Uterus (tissue), 4 donors: ENCODE measurements around the gene NOP53. TPM values are rescaled to one million over a fixed set of nuclear protein-coding genes. Genes with fewer than 3 reads are reported as not detected.
"Not testable (repeated sequence)": the region's sequence is repeated elsewhere in the genome, so short reads cannot be mapped to it uniquely, and the experiment has no call there.

Experiments
- DNase-seq, 2 donors: peaks; one replicate each; pipeline ENCODE4 v3.0.0-alpha.2; 2019 to 2020
- H3K27ac ChIP-seq, 2 donors: fragments of 200-600 bp; sonication (generic); 1 replicate in 1 of 2; 2 replicates in 1 of 2; pipeline ENCODE4 v1.5.1; 2016 to 2018
- H3K27me3 ChIP-seq, 2 donors: fragments of 200-600 bp; sonication (generic); one replicate each; pipeline ENCODE4 v1.5.1; 2018 to 2019; ENCODE audit warnings: control low read depth in 1 of 2
- H3K36me3 ChIP-seq, 2 donors: fragments of 200-600 bp; sonication (generic); one replicate each; pipeline ENCODE4 v1.5.1; 2019; ENCODE audit warnings: control low read depth in 1 of 2
- H3K4me1 ChIP-seq, 2 donors: fragments of 200-600 bp; sonication (generic); one replicate each; pipeline ENCODE4 v1.5.1; 2018 to 2019; ENCODE audit warnings: control low read depth in 1 of 2
- H3K4me3 ChIP-seq, 2 donors: fragments of 200-600 bp; sonication (generic); 1 replicate in 1 of 2; 2 replicates in 1 of 2; pipeline ENCODE4 v1.5.1; 2018 to 2019; ENCODE audit warnings: mild to moderate bottlenecking in 1 of 2
- H3K9me3 ChIP-seq, 2 donors: fragments of 200-600 bp; sonication (generic); one replicate each; pipeline ENCODE4 v1.5.1; 2019; ENCODE audit warnings: control low read depth in 1 of 2
- CTCF ChIP-seq, 4 experiments: fragments of 200-600 bp in 2 of 4; fragments of 450-650 bp in 2 of 4; sonication (generic) in 2 of 4; IDR thresholded peaks; one replicate each; pipeline ENCODE4 v1.5.1; 2016 to 2019; ENCODE audit warnings: antibody characterized with exemption in 4 of 4, mild to moderate bottlenecking in 2 of 4, moderate library complexity in 1 of 4
- POLR2A ChIP-seq, 2 donors: fragments of 450-650 bp; IDR thresholded peaks; one replicate each; pipeline ENCODE4 v1.6.1; 2016; ENCODE audit warnings: antibody characterized with exemption in 2 of 2, mild to moderate bottlenecking in 1 of 2, moderate library complexity in 1 of 2
- intact Hi-C: fragments of 100-400 bp; cut with DNase I; formaldehyde crosslinking; loops from one replicate; pipeline ENCODE4 v1.15.1; 2023; ENCODE audit warnings: low total_unique reads
- total RNA-seq, 4 donors: library from RNA; depleted of rRNA in 3 of 4; stranded (reverse); fragments of >200 nt in 3 of 4; gene quantifications; one replicate each; pipeline versions ENCODE4 v1.1.0 to v1.2.4, GENCODE V29; 2014 to 2023
- donor health status: DM: yes; HTN: yes; CAD: no.

NOP53 gene
- total RNA-seq, 4 donors from 2014 or later, result 116 to 555 (median 444) TPM

- H3K4me1 ChIP-seq, result no peaks in the 10 kb centered on the region
- no peak overlapping the region for H3K27ac ChIP-seq
- intact Hi-C loops, result no loop called here
- no peaks in the 10 kb centered on the region for H3K27me3 ChIP-seq
- no peaks in the 10 kb centered on the region for H3K9me3 ChIP-seq
- DNase-seq, result no peak
- TF ChIP-seq POLR2A (IDR thresholded peaks at IDR 0.05) (no peak), CTCF (IDR thresholded peaks at IDR 0.05) (no peak)
- H3K36me3 ChIP-seq, result no peaks in the 10 kb centered on the region
- H3K4me3 ChIP-seq, result no peak overlapping the region
These were observed 53.5 kb downstream of the NOP53 start for GRCh38 chr19:47798904-47799266.

- intact Hi-C loops, result no loop called here
- no peaks in the 10 kb centered on the region for H3K9me3 ChIP-seq
- no peak for DNase-seq
- H3K36me3 ChIP-seq, result no peaks in the 10 kb centered on the region
- H3K4me3 ChIP-seq, result no peak overlapping the region
- no peaks in the 10 kb centered on the region for H3K4me1 ChIP-seq
- H3K27me3 ChIP-seq, result no peaks in the 10 kb centered on the region
- TF ChIP-seq POLR2A (IDR thresholded peaks at IDR 0.05) (no peak), CTCF (IDR thresholded peaks at IDR 0.05) (no peak)
- H3K27ac ChIP-seq, result no peak overlapping the region
These were observed 55.9 kb downstream of the NOP53 start for GRCh38 chr19:47801270-47801669.

- no peak overlapping the region for H3K4me3 ChIP-seq
- DNase-seq, result no peak
These were observed 57.2 kb downstream of the NOP53 start for GRCh38 chr19:47802521-47803043.

GRCh38 chr19:47803148-47803547, 57.8 kb downstream of the NOP53 start:
- H3K9me3 ChIP-seq, H3K27ac ChIP-seq, H3K27me3 ChIP-seq, DNase-seq, H3K36me3 ChIP-seq, intact Hi-C loops, H3K4me3 ChIP-seq, H3K4me1 ChIP-seq: not testable (repeated sequence)

More at GRCh38 chr19:47802521-47803043, 57.2 kb downstream of the NOP53 start:
- Histone ChIP-seq H3K27ac (no peak overlapping the region), H3K36me3 (no peaks in the 10 kb centered on the region), H3K27me3 (no peaks in the 10 kb centered on the region), H3K4me1 (no peaks in the 10 kb centered on the region), H3K9me3 (no peaks in the 10 kb centered on the region)
- intact Hi-C loops, result no loop called here
- TF ChIP-seq POLR2A (IDR thresholded peaks at IDR 0.05) (no peak), CTCF (IDR thresholded peaks at IDR 0.05) (no peak)

- H3K36me3 ChIP-seq, intact Hi-C loops, H3K4me3 ChIP-seq, H3K4me1 ChIP-seq, H3K27me3 ChIP-seq, H3K27ac ChIP-seq, H3K9me3 ChIP-seq, DNase-seq: not testable (repeated sequence)
These were observed 58.3 kb downstream of the NOP53 start for GRCh38 chr19:47803671-47804070.

- H3K9me3 ChIP-seq, H3K4me3 ChIP-seq, H3K27me3 ChIP-seq, intact Hi-C loops, H3K4me1 ChIP-seq, H3K36me3 ChIP-seq, DNase-seq, H3K27ac ChIP-seq: not testable (repeated sequence)
These were observed 59.1 kb downstream of the NOP53 start, which contains the start of gene TPRX1 for GRCh38 chr19:47804451-47804850. Gene TPRX1, minus strand, starts transcription at chr19:47804551. Its CDS starts 12 bp downstream, at chr19:47804539.

- Histone ChIP-seq H3K4me1 (no peaks in the 10 kb centered on the region), H3K36me3 (no peaks in the 10 kb centered on the region), H3K9me3 (no peaks in the 10 kb centered on the region), H3K27ac (no peak overlapping the region), H3K27me3 (no peaks in the 10 kb centered on the region), H3K4me3 (no peak overlapping the region)
- intact Hi-C loops, result no loop called here
- DNase-seq, result no peak
- TF ChIP-seq POLR2A (IDR thresholded peaks at IDR 0.05) (no peak), CTCF (IDR thresholded peaks at IDR 0.05) (no peak)
These were observed 60.0 kb downstream of the NOP53 start for GRCh38 chr19:47805313-47805712.
